GM21381 (cell line): Measurements from ENCODE around the gene PRKCE.
"Not testable (repeated sequence)": the region's sequence is repeated elsewhere in the genome, so short reads cannot be mapped to it uniquely, and the experiment has no call there.

Experiments
- ATAC-seq: cut with Tn5 transposase; IDR thresholded peaks from one replicate; pipeline ENCODE4 v1.9.1; 2021; ENCODE audit warnings: mild to moderate bottlenecking, moderate library complexity; ENCODE audit not compliant: unreplicated experiment

Gene PRKCE

DNA sequence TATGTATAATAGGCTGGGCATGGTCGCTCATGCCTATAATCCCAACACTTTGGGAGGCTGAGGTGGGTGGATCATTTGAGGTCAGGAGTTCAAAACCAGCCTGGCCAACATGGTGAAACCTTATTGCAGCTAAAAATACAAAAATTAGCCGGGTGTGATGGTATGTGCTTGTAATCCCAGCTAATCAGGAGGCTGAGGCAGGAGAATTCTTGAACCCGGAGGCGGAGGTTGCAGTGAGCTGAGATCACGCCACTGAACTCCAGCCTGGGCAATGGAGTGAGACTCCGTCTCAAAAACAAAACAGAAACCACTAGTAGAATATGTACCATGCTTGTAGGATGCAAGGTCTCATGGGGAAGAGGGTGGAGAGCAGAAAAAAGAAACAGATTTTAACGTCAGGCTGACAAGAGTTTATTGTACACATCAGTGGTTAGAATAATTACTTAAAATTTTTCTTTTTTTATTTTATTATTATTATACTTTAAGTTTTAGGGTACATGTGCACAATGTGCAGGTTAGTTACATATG lies 44.1 kb downstream of the PRKCE start:
- not testable (repeated sequence) for ATAC-seq

DNA sequence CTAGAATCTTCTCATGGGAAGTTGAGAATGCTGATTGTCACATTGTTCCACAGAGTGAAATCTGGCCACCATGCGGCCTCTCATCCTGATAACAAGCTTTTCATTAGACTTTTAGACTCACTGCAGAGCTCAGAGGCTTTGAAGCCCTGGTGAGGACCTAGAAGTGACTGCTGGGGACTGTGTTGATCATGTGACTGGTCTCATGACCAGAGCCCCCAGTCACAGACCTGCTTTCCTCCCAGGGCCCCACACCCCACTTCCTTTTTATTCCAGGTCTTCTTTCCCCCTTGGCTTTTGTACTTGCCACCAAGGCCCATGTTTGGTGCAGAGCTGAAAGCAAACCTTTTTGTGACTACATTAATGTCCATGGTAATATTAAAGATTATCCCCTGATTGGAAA lies 45.2 kb downstream of the PRKCE start:
- no peak for ATAC-seq

DNA sequence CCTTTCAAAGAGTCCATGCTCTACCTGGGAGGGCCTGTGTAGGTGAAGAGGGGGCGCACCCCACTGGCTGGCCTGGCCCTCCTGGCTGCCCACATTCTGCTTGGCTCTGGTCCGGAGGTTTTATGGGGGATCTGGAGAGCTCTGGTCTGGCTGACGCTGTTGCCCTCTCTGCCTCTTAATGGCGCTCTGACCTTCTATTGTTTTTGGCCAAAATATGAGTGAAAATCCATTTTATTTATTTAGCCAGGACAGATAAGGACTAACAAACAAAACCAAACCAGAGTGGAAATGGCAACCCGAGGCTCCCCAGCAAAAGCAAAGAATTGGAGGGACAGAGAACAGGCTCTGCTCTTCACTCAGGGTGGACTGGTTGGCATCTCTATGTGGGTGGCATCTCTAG lies 45.7 kb downstream of the PRKCE start:
- ATAC-seq, result no peak

DNA sequence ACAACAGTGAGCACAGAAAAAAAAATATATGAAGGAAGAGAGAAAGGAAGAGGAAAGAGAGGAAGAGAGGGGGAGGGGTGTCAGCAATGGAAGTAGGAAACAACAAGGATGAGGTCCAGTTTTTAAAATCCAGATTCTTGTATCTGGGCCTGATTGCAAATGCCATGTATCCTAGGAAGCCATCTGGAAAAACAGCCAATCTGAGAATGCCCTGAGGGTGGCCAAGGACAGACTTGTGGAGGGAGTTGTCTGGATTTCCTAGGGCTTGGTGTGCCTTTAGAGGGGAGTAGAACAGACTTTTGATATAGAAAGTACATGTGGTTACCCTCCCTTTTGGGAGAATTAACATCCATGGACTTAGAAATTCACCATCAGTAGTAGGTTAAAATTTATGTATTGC lies 47.1 kb downstream of the PRKCE start:
- no peak for ATAC-seq

DNA sequence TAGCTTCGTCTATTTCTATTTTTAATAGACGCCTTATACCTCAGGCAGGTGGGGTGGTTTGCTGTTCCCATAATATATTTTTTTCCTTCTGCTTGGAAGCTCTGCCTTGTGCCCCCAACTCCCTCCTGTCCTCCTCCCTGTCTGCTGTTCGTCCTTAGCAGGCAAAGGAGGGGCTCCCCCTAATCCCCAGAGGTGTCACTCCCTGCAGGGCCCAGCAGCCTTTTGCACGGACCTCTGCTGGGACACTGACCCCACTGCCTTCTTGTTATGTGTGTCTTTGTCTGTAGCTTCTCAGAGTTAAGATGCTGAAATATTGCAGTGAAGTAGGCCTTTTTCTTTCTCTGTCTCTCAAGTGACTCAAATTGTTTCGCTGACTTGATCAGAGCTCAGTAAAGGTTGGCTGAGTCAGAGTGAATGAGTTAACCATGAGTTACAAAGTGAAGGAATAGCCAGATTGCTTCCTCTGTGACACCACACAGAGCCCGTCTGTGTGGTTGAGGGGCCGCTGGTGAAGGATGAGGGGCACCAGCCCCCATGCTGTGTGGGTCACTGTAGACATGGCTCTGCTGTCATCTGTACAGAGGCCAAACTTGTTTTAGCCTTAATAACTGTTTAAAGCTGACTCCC lies 47.7 kb downstream of the PRKCE start:
- ATAC-seq, result peak; percentile 62

DNA sequence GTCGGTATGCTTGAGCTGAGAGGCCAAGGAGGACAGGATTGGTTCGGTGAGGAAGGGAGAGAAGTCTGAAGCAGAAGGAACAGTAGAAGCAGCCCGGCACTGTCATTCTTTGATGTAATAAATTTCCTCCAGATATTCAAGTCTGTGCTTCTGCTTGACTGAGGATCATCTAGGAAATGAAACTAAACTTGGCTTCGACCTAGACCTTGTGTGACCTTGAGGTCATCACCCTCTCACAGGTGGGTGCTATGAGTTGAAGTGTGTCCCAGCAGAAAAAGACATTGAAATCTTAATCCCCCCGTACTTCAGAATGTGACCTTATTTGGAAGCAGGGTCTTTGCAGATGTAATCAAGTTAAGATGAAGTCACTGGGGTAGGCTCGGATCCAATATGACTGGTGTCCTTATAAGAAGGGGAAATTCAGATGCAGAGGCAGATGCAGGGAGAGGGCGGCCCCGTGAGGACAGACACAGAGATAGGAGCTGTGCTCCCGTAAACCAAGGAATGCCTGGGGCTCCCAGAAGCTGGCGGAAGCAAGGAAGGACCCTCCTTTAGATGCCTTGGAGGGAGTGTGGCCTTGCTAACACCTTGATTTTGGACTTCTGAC lies 49.0 kb downstream of the PRKCE start:
- no peak for ATAC-seq

DNA sequence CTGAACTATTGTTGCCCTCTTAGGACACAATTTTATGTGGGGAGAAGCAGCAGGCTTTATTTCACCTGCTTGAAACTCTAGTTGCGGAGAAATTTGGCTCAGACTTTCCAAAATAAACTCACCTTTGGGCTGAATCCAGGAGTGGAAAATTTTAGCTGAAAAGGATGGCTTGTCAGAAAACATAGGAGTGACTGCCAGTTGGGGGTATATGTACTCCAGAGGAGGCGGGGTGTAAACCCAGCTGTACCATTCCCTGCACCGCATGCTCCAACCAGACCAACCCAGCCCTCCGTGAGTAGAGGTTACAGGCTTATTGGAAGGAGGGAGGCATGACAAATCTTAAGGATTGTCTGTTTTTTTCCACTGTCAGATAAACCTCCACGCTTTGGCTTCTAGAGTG lies 53.8 kb downstream of the PRKCE start:
- ATAC-seq, result no peak

DNA sequence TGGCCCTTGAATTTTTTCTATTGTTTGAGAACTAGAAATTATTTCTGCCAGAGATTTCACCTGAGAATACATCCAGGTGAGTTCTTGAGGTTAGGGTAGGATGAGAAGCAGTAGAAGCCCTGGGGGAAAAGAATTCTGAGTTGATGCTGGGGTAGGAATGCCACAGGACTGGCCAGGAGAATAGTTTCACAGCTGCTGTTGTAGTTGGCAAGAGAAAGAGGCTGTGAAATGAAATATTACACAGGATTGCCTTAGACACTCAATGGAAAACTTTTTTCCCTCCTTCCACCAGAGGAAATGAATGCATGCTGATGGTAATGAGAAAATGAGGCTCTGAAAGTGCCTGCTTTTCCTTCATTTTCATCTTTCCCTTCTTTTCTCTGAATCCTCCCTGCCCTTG lies 54.6 kb downstream of the PRKCE start:
- no peak for ATAC-seq

DNA sequence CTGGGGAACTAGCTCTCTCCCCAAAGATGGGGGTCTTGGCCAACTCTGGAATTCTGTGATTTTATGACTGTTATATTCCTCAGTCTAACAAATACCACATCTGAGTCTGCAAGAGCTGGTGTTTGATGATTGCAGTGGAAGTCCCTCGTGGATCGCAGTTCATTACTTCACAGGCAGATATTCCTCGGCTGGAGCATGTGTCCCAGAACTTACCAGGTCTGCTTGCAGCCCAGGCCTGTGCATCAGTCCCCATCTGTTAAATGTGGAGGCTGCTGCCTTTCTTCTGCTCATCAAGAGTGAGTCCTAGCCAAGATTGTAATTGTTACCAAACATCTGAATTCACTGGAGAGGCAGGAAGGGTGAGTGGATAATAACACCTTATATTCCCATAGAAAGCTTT lies 55.5 kb downstream of the PRKCE start:
- ATAC-seq, result no peak

DNA sequence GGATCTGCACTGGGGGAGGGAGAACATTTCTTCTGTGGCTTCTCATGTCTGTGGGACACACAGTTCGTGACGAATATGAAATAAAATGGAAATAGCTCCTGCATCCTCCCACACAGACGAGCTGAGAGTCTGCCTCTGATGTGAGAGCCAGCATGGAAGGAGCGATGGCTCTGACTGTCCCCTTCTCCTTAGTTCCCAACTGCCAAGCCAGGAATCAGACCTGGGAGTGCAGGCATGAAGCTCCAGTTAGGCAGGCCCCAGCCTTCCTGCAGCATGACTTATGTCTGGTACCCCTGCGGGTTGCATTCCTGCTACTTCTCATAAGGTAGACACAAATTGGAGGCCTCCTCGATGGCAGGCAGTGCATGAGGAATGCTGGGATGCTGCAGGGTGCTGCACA lies 56.2 kb downstream of the PRKCE start:
- ATAC-seq, result no peak

DNA sequence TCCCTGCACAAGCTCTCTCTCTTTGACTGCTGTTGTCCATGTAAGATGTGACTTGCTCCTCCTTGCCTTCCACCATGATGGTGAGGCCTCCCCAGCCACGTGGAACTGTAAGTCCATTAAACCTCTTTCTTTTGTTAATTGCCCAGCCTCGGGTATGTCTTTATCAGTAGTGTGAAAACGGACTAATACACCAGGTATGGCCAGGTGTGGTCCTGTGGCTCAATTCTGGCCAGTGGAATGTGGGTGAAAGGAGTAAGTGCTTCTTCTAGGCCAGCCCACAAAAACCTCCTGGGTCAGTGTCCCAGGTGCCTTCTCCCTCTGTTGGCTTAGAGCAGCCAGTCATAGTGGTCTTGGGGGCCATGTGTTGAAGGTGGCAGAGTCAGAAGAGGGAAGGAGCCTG lies 57.0 kb downstream of the PRKCE start:
- ATAC-seq, result no peak

DNA sequence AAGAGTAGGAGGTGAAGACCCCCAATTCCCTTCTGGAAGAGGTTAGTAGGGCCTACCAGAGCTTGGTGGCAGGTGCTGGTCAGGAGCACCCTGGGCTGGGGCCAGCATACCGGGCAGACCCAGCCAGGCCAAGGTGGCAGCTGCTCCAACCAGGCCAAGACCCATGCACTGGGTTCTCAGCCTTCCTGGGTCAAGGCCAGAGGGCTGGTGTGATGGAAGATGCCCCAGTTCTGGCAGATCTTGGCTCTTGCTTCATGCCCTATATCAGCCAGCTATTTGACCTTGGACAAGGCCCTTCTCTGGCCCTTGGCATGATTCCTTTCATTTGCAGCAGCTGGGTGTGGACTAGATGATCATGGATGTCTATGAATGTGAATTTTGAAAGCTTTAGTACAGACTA lies 57.7 kb downstream of the PRKCE start:
- ATAC-seq, result no peak

DNA sequence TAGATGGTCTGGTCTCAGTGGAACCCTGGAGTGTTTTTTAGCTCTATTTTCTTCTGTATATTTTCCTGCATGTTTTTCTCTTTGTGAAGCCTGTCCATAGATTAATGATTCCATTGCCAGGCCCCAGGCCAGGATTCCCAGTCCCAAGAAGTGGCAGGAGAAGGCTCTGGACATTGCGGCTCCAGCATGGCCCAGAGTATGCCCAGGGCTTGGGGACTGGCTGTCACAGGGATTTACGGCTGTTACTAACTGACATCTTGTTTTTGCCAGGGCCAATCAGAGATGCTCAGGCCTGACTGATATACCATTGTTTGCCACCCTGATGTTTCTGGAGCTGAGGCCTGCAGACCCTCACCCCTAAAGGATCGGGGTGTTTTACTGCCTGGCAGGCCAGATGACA lies 59.0 kb downstream of the PRKCE start:
- no peak for ATAC-seq

DNA sequence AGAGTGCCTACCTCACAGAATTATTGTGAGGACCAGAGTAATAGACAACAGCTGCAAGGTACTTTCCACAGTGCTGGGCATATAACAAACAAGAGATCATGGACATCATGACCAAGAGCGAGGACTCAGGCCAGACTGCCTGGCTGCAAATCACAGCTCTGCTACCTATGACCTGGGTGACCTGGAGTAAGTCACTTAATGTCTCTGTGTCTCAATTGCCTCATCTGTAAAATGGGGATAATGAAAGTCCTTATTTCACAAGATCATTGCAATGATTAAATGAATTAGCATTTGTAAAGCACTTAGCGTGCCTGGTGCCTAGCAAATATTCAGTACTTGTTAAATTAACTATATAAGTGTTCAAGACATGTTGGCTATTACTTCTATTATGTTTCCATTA lies 59.7 kb downstream of the PRKCE start:
- no peak for ATAC-seq

DNA sequence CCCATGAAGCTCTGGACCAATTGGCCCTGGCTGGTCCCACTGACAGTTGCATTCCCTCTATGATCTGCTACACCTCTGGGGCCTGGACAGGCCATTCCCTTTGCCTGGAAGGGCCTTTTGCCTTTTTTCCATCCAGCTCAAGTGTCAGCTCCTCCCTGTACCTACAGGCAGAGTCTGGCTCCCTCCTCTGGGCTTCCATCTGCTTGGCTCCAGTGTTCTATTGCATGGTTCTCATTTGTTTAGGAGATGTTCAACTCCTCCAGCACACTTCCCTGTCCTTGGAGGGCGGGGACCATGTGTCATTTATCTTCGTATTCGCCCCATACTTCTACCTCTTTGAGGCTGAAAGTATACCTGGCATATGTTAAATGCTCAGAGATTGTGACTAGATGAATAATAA lies 61.1 kb downstream of the PRKCE start:
- ATAC-seq, result no peak

DNA sequence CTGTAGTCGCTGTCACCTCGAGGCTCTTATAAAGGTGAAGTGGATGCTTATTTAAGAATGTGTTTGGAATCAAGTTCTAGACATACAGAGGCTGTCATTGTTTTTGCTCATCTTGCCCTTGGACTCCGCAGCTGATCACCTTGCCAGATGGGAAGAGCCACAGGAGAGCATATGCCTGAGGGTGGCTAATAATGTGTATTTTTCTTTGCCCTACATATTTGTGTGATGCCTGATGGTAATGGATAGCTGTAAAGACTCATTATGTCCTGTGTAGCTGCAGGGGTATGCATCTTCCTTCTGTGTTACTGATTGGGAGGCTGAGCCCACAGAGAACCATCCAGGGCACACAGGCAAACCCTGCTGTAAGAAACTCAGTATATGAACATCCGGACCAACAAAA lies 61.7 kb downstream of the PRKCE start:
- no peak for ATAC-seq

DNA sequence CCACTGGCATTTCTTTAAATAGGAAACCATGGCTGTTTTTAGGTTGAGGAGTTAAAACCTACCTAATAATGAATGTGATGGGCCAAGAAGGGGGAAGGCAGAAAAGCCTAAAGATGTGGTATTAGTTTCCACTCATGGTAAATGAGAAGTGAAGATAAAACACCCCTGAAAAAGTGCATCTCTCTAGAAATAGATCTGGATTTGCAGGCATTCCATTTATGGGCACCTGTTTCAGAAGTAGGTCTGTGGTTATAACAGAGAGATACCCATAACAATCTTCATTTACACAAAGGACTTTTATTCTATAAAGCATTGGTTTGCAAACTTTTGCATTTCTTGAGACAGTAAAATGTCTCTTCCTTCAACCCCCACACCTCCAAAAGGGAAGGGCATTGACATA lies 62.1 kb downstream of the PRKCE start:
- ATAC-seq, result peak; percentile 53

DNA sequence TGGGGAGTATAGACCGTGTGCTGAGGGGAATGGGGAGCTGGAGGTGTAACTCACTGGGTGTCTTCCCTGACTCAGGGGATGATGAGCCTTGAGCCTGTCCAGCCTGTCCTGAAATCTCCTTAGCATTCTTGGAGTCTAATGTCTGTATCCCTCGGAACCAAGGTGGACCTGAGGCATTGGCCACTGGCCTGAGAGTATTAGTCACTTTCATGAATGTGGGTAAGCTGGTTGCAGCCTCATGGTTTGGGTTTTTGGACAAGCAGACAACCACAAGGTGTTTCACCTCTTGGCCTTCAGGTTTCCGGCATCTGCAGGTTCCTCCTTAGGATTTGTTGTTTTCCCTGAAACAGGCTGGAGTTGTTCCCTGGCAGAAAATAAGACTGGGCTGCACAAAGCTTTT lies 63.2 kb downstream of the PRKCE start:
- no peak for ATAC-seq

DNA sequence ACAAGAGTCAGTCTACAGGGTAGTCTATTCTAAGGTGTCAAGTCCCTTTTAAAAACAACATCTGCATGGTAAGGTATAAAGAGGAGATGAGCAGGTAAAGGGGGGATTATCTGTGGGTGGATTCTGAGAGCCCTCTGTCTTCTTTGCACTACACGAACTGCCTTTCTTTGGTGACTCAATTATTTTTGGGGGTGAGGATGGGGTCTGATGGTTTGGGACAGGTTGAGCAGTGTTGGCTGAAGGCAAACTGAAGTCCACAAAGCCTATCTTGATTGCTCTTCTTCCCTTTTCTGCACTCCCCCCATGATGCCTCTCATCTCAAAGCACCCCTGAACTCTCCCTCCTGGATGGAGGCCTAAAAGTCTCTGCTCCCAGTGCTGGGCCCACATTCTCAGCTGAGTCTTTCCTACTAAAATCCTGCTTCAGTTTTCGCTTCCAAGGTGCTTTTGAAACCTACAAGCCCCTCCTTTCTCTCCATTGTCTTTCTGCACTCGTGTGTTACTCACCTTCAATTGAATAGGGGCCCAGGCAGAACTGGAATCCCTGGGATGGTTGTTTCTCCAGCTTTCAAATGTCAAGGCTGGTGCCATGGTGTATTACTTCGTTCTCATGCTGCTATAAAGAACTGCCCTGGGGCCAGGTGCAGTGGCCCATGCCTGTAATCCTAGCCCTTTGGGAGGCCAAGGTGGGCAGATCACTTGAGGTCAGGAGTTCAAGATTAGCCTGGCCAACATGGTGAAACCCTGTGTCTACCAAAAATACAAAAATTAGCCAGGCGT lies 64.3 kb downstream of the PRKCE start:
- no peak for ATAC-seq

DNA sequence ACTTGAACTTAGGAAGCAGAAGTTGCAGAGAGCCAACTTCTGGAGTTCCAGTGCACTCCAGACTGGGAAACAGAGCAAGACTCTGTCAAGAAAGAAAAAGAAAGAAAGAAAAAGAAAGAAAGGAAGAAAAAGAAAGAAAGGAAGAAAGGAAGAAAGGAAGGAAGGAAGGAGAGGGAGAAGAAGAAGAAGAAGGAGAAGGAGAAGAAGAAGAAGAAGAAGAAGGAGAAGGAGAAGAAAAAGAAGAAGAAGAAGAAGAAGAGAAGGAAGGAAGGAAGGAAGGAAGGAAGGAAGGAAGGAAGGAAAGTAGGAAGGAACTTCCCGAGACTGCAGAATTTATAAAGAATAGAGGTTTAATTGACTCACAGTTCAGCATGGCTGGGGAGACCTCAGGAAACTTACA lies 65.0 kb downstream of the PRKCE start:
- not testable (repeated sequence) for ATAC-seq

DNA sequence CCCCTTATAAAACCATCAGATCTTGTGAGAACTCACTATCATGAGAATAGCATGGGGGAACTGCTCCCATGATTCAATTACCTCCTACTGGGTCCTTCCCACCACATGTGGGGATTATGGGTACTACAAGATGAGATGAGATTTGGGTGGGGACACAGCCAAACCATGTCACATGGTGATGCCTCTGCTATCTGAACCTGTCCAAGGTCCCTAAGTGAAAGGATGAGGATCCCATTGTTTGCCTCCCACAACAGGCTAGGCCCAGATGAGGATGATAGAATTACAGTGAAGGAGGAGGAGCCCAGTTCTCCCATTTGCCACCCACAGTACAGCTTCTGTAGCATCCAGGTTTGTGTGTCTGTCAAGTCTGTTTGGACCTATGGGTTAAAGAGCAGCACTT lies 65.4 kb downstream of the PRKCE start:
- no peak for ATAC-seq

DNA sequence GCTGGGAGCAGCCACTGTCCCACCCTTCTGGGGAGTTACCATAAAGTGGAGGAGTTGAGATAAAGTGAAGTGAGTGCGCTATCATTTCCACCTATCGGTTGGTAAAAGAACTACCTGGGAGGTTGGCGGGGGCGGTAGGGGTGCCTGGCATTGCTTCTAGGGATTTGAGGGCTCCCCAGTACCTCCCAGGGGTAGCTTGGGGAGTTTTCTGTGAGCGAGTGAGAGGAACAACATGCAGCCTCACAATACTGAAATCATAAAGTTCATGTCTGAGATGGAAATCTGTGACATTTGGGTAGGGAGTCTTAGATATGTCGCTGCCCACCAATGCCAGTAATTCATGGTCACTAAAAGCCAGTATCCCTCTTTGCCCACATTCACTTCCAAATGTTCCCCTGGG lies 68.7 kb downstream of the PRKCE start:
- ATAC-seq, result no peak
